ENCODE measurements around the gene TMEM121.

Gene TMEM121

DNA sequence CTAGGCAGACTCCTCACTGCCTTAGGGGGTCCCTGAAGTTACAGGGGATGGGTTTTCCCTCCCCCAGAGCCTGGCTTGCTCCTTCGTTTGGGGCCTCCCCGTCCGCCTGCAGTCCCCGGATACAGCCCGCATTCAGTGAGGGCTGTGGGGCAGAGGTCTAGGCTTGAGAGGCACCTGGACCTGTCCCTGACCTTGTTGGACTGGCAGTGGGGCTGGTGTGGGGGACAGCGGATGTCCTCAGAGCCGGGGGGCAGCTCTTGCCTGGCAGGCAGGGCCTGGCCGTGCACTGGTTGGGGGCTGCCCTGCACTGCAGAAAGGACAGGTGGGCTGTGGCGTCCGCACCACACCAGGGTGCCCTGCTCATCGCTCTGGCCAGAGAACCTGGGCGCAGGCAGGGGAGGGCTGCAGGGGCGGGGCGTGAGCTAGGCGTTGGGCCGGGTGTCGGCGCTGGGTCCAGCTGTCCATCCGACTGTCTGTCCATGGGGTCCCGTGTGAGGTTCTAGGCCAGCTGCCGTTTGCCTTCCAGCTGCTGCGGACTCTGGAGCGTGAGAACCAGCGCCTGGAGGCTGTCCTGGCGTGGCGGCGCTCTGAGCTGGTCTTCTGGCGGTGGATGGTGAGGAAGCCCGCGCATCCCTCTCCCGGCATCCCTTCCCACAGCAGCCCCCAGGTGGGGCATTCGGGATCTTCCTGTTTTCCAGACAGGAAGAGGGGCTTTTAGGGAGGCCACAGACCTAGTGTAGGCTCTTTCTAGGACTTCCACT is 29.4 kb upstream of the TMEM121 start:
- H3K9me3 ChIP-seq (ENCODE audit: control insufficient read depth, low read length), result no peaks in the 10 kb centered on the region
- H3K9ac ChIP-seq (ENCODE audit: low read length), result no peak overlapping the region
- H3K27me3 ChIP-seq (ENCODE audit: control insufficient read depth, insufficient read depth, low read length), result no peaks in the 10 kb centered on the region
- peaks cover under 1% of the 10 kb centered on the region for H3K4me1 ChIP-seq (ENCODE audit: control insufficient read depth, insufficient read depth, low read length)
- H3K36me3 ChIP-seq (ENCODE audit: control insufficient read depth, insufficient read depth, low read length), result no peaks in the 10 kb centered on the region
- H3K4me3 ChIP-seq (ENCODE audit: low read length), result no peak overlapping the region

DNA sequence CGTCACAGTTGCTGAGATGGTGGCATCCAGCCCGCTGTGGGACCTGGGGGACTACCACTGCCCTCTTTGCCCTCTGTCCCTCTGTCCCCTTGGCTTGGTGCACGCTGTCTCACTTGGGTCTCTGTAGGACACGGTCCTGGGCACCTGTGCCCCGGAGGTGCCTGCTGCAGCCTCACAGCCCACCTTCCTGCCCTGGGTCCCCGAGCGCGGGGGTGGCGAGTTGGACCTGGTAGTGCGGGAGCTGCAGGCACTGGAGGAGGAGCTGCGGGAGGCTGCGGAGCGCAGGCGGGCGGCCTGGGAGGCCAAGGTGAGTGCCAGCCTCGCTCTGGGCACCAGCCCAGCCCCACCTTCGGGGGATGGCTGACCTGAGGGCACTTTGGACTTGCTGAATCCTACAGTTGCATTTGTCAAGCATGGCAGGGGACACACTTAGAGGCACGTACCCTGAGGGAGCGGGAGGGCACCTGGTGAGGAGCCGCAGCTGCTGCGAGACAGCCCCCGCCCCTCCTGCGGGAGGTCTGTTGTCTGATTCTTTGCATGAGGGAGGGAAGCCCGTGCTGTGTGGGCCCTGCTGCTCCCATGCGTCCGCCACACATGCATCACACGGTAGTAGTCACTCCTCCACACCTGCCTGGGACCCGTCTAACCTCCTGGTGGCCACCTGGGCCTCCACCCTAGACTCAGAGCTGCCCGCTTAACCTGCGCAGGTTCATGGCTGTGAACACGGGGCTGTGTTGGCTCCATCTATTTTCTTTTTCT is 28.5 kb upstream of the TMEM121 start:
- Histone ChIP-seq H3K27me3 (ENCODE audit: control insufficient read depth, insufficient read depth, low read length) (no peaks in the 10 kb centered on the region), H3K36me3 (ENCODE audit: control insufficient read depth, insufficient read depth, low read length) (no peaks in the 10 kb centered on the region), H3K9ac (ENCODE audit: low read length) (no peak overlapping the region)

DNA sequence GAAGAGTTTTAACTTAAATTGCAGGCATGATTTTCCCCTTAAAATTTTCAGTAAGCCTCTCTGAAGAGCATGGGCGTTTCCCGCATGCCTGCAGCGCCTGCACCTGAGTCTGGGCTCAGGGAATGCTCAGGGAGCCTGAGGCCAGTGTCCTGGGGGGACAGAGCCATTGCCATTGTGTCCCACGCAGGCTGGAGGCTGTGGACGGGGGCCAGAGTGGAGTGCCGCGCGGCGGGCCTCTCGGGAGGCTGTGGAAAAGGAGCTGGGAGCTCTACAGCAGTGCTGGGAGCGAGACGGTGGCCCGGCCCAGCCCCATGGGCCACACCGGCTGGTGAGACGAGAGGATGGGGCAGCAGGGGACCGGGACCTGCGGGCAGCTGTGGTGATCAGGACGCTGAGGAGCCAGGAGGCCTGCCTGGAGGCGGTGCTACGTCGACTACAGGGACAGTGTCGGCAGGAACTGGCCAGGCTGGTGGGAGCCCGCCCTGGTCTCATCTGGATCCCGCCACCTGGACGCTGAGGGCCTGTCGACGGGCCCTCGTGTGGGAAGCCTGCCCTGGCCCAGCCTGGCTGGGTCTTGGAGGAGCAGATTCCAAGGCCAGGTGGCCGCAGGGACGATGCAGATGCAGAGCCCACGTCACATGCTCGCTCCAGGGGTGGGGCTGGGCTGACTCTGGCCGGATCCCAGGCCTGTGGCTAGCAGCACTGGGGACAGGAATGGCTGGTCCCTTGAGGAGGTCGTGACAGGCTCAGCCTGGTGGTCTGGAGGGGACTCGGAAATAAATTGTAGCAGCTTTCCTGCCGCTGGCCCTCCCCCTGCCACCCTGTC is 27.7 kb upstream of the TMEM121 start:
- Histone ChIP-seq H3K9ac (ENCODE audit: low read length) (no peak overlapping the region), H3K4me3 (ENCODE audit: low read length) (no peak overlapping the region), H3K9me3 (ENCODE audit: control insufficient read depth, low read length) (no peaks in the 10 kb centered on the region), H3K4me1 (ENCODE audit: control insufficient read depth, insufficient read depth, low read length) (no peaks in the 10 kb centered on the region), H3K27me3 (ENCODE audit: control insufficient read depth, insufficient read depth, low read length) (no peaks in the 10 kb centered on the region), H3K36me3 (ENCODE audit: control insufficient read depth, insufficient read depth, low read length) (no peaks in the 10 kb centered on the region)

More for the DNA sequence above, 28.5 kb upstream of the TMEM121 start:
- no peak overlapping the region for H3K4me3 ChIP-seq (ENCODE audit: low read length)
- no peaks in the 10 kb centered on the region for H3K4me1 ChIP-seq (ENCODE audit: control insufficient read depth, insufficient read depth, low read length)
- no peaks in the 10 kb centered on the region for H3K9me3 ChIP-seq (ENCODE audit: control insufficient read depth, low read length)

DNA sequence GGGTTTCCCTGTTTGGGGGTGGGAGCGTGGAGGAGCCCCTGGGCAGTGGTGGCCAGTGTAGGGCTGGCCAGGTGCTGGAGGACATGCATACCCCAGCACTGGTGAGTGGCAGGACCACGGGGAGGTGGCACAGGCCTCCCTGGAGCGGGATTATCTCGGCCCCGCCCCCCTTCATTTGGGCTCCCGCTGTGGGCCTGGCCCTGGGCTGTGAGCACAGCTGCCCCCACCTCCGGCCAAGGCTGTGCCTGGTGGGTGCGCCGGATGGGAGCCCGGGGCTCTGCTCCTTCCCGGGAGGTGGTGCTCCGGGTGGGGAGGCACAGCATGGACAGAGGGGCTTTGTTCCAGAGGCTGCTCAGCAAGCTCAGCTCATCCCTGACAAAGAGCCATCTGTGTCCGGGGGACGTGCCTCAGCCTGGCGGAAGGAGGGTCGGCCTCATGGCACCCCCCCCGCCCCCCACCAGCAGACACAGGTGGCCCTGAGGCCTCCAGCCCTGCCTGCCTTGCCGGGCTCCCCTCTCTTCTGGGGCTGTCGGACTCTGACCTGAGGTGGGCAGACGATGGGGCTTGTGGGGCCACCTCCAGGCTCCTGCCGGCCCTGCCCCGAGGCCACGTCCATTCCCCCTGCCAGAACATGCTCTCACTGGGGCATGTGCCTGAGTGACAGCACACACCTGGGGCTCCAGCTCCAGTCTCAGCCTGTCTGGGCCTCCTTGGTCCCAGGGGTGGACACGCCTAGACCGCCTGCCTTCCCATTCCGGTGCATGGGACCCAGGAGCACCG is 26.9 kb upstream of the TMEM121 start:
- no peaks in the 10 kb centered on the region for H3K4me1 ChIP-seq (ENCODE audit: control insufficient read depth, insufficient read depth, low read length)
- H3K9me3 ChIP-seq (ENCODE audit: control insufficient read depth, low read length), result no peaks in the 10 kb centered on the region
- no peaks in the 10 kb centered on the region for H3K36me3 ChIP-seq (ENCODE audit: control insufficient read depth, insufficient read depth, low read length)
- no peak overlapping the region for H3K9ac ChIP-seq (ENCODE audit: low read length)
- H3K4me3 ChIP-seq (ENCODE audit: low read length), result no peak overlapping the region
- no peaks in the 10 kb centered on the region for H3K27me3 ChIP-seq (ENCODE audit: control insufficient read depth, insufficient read depth, low read length)

DNA sequence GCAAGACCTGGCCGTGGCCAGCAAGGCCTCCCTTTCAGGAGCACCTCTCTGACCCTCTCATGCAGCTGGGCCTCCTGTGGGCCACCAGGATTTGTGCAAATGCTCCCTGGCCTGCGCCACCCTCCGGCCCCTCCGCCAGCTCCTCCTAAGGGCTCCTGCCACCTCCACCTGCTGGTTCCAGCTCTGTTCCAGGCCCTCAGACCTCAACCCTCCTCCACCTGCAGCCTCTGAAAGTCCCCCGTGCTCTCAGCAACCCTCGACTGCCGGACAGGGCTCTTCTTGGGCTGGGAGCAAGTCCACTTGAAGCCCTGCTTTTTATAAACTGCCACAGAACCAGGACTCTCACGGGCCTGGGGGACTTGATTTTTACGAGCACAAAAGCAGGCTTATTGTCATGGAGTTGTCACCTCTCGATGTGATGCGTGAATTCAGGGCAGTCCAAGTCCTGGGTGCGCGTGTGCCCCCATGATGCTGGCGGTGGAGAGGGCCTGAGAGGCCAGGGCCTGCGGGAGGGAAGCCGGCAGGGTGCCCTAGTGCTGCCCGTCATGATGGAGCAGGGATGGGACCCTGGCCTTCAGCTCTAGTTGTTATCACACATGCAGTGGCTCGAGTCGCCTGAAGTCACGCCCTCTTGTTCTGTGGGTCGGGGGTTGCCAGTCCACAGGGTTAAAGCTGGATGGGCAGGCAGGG is 26.2 kb upstream of the TMEM121 start:
- H3K4me3 ChIP-seq (ENCODE audit: low read length), result no peak overlapping the region
- no peak overlapping the region for H3K9ac ChIP-seq (ENCODE audit: low read length)
- no peaks in the 10 kb centered on the region for H3K9me3 ChIP-seq (ENCODE audit: control insufficient read depth, low read length)
- no peaks in the 10 kb centered on the region for H3K27me3 ChIP-seq (ENCODE audit: control insufficient read depth, insufficient read depth, low read length)
- H3K4me1 ChIP-seq (ENCODE audit: control insufficient read depth, insufficient read depth, low read length), result no peaks in the 10 kb centered on the region
- H3K36me3 ChIP-seq (ENCODE audit: control insufficient read depth, insufficient read depth, low read length), result no peaks in the 10 kb centered on the region

DNA sequence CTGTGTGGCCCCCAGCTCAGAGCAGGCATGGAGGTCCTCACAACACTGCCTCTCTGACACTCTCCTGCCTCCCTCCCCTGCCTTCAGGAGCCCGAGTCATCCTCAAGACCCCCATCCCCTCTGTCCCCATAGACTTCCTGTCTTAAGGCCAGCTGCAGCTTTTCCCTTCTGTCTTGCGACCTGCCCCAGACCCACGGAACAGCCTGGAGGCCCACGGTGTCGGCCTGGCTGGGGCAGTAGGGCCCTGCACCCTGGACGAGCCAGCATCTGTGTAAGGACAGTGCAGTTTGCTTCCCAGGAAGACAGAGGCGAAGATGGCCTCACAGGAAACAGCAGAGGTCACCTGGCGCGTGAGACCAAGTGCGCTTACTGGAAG is 25.7 kb upstream of the TMEM121 start:
- Histone ChIP-seq H3K9me3 (ENCODE audit: control insufficient read depth, low read length) (no peaks in the 10 kb centered on the region), H3K36me3 (ENCODE audit: control insufficient read depth, insufficient read depth, low read length) (no peaks in the 10 kb centered on the region)

DNA sequence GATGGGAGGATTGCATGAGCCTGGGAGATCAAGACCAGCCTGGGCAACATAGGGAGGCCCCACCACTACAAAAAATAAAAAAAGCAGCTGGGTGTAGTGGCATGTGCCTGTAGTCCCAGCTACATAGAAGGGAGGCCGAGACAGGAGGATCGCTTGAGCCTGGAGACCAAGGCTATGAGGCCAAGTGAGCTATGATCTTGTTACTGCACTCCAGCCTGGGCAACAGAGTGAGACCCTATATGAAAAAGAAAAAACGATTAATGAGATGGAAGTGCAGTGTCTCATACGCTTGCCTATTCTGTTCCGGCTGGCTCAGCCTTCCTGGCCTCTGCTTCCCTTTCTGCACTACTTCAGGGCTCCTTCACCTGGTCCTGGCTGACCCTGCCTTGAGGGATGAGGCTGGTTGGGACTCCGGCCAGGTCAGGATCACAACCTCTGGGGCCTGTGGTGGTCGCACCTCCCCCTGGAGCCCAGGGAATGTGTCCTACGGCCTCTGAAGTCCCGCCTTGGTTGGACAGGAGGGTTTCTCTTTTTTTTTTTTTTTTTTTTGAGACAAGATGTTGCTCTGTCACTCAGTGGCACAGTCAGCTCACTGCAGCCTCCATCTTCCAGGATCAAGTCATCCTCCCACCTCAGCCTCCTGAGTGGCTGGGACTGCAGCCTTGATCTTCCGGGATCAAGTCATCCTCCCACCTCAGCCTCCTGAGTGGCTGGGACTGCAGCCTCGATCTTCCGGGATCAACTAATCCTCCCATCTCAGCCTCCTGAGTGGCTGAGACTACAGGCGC is 24.7 kb upstream of the TMEM121 start:
- Histone ChIP-seq H3K27me3 (ENCODE audit: control insufficient read depth, insufficient read depth, low read length) (no peaks in the 10 kb centered on the region), H3K36me3 (ENCODE audit: control insufficient read depth, insufficient read depth, low read length) (no peaks in the 10 kb centered on the region), H3K4me3 (ENCODE audit: low read length) (no peak overlapping the region), H3K9ac (ENCODE audit: low read length) (no peak overlapping the region), H3K9me3 (ENCODE audit: control insufficient read depth, low read length) (no peaks in the 10 kb centered on the region), H3K4me1 (ENCODE audit: control insufficient read depth, insufficient read depth, low read length) (no peaks in the 10 kb centered on the region)

More for the DNA sequence above, 25.7 kb upstream of the TMEM121 start:
- no peak overlapping the region for H3K4me3 ChIP-seq (ENCODE audit: low read length)
- H3K9ac ChIP-seq (ENCODE audit: low read length), result no peak overlapping the region
- H3K4me1 ChIP-seq (ENCODE audit: control insufficient read depth, insufficient read depth, low read length), result no peaks in the 10 kb centered on the region
- H3K27me3 ChIP-seq (ENCODE audit: control insufficient read depth, insufficient read depth, low read length), result no peaks in the 10 kb centered on the region

DNA sequence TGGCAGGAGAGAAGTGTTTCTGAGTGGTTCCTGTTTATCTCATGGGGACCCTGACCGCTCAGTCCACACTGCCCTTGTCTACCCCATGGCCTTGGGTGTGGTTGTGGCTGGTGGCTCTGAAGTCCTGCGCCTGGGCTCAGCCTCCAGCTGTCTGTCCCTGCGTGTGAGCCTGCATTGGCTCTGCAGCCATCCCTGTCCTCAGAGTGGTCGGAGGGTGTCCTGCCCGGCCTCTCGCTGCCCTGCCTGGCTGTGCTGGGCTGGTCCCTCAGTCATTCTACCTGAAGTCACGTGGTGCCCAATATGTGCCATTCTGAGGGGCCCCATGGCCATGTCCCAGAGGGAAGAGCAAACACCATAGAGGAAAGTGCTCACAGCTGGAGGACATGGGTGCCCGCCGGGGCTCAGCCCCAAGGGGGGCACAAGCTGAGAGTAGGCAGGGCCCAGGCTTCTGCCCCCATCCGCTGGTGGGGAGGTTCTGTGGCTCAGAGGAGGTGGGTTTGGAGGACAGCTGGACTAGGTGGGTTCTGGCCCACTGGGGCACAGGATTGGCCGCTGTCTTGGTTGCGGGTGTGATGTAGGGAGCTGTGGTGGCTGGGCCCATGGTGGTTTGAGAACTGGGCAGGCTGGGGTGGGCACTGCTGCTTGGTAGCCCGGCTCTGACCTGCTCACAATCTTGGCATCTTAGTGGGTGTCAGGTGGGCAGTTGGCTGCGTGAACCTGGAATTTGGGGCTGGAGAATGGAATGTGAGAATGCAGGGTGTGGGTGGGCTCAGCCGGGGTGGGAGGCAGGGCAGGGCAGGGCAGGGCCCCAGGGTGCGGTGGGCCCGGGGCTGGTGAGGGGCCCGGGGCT is 23.7 kb upstream of the TMEM121 start:
- H3K9ac ChIP-seq (ENCODE audit: low read length), result no peak overlapping the region
- H3K36me3 ChIP-seq (ENCODE audit: control insufficient read depth, insufficient read depth, low read length), result no peaks in the 10 kb centered on the region
- H3K4me3 ChIP-seq (ENCODE audit: low read length), result no peak overlapping the region
- no peaks in the 10 kb centered on the region for H3K4me1 ChIP-seq (ENCODE audit: control insufficient read depth, insufficient read depth, low read length)
- peaks cover 2% of the 10 kb centered on the region for H3K27me3 ChIP-seq (ENCODE audit: control insufficient read depth, insufficient read depth, low read length)
- H3K9me3 ChIP-seq (ENCODE audit: control insufficient read depth, low read length), result no peaks in the 10 kb centered on the region

DNA sequence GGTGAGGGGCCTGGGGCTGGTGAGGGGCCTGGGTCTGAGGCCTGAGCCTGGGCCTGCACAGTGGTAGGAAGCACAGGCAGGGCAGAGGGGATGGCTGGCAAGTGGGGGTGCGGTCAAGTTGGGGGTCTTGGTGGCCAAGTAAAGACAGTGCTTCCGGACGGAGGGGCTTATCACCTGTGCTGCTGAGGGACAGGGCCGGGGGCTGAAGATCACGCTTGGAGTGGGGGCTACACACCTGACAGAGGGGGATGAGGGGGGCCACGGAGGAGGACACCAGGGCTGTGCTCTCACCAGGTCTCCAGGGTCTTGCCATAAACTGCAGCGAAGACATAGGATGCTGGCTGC is 23.1 kb upstream of the TMEM121 start:
- no peak overlapping the region for H3K9ac ChIP-seq (ENCODE audit: low read length)
- peaks cover 5% of the 10 kb centered on the region for H3K27me3 ChIP-seq (ENCODE audit: control insufficient read depth, insufficient read depth, low read length)
- no peaks in the 10 kb centered on the region for H3K4me1 ChIP-seq (ENCODE audit: control insufficient read depth, insufficient read depth, low read length)
- H3K36me3 ChIP-seq (ENCODE audit: control insufficient read depth, insufficient read depth, low read length), result no peaks in the 10 kb centered on the region
- no peak overlapping the region for H3K4me3 ChIP-seq (ENCODE audit: low read length)
- H3K9me3 ChIP-seq (ENCODE audit: control insufficient read depth, low read length), result no peaks in the 10 kb centered on the region

DNA sequence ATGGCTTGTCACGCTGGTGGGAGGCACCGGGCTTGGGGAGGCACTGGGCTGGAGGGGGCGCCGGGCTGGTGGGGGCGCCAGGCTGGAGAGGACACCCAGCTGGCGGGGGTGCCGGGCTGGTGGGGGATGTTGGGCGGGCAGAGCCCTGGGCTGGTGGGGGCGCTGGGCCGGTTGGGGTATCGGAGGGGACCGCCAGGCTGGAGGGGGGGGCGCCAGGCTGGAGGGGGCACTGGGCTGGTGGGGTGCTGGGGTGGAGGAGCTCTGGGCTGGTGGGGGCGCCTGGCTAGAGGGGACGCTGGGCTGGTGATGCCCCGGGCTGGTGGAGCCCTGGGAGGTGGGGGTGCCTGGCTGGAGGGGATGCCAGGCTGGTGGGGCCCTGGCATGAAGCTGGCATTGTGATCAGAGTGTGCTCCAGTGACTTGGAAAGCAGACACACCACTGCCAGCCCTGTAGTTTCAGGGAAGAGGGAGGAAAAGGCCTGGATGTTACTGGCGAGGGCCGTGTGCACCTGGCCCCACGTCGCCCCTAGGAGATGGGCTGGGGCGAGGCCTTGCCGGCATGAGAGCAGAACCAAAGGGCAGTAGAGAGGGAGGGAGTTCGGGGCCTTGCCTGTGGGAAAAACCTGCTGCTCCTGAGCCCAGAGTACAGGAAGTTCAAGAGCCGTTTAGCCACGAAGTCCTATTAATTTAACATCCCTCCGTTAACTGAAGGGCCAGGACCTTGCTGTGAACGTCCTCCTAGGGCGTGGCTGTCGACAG is 22.3 kb upstream of the TMEM121 start:
- H3K4me1 ChIP-seq (ENCODE audit: control insufficient read depth, insufficient read depth, low read length), result no peaks in the 10 kb centered on the region
- no peaks in the 10 kb centered on the region for H3K36me3 ChIP-seq (ENCODE audit: control insufficient read depth, insufficient read depth, low read length)
- H3K9me3 ChIP-seq (ENCODE audit: control insufficient read depth, low read length), result no peaks in the 10 kb centered on the region
- H3K27me3 ChIP-seq (ENCODE audit: control insufficient read depth, insufficient read depth, low read length), result peaks cover 5% of the 10 kb centered on the region
- no peak overlapping the region for H3K9ac ChIP-seq (ENCODE audit: low read length)
- H3K4me3 ChIP-seq (ENCODE audit: low read length), result no peak overlapping the region
